Mesothelial cell of epicardium (in vitro differentiated cells): ENCODE data around the gene ALKBH2. TPM values are rescaled to one million over a fixed set of nuclear protein-coding genes. Genes with fewer than 3 reads are reported as not detected.
A peak's percentile ranks its signal among the peaks of the same experiment; 100 is the strongest.

Experiments used
- DNase-seq, 2 experiments: peaks; one replicate each; pipeline ENCODE4 v3.0.0; 2021; ENCODE audit warnings: low spot score in 2 of 2; ENCODE audit not compliant: unreplicated experiment in 2 of 2
- H3K27ac Mint-ChIP-seq: 2 replicates; pipeline ENCODE4 v1.8.0; 2021; ENCODE audit warnings: mixed read lengths
- H3K27me3 Mint-ChIP-seq: 2 replicates; pipeline ENCODE4 v1.8.0; 2021; ENCODE audit warnings: low read depth, mixed read lengths
- H3K36me3 Mint-ChIP-seq: 2 replicates; pipeline ENCODE4 v1.8.0; 2021; ENCODE audit warnings: mixed read lengths
- H3K4me1 Mint-ChIP-seq: 2 replicates; pipeline ENCODE4 v1.8.0; 2021; ENCODE audit warnings: mixed read lengths
- H3K4me3 Mint-ChIP-seq: 2 replicates; pipeline ENCODE4 v1.8.0; 2021; ENCODE audit warnings: mild to moderate bottlenecking, moderate library complexity, mixed read lengths
- H3K9me3 Mint-ChIP-seq: 2 replicates; pipeline ENCODE4 v1.8.0; 2021; ENCODE audit warnings: mixed read lengths
- total RNA-seq: library from RNA; stranded (reverse); gene quantifications from 3 replicates; pipeline ENCODE4 v1.2.1, GENCODE V29; 2021
- TF ChIP-seq, protein P1 (sequence below): fragments of 200-600 bp; sonication (generic); IDR thresholded peaks from one replicate; pipeline ENCODE4 v1.5.0; 2021; ENCODE audit warnings: antibody characterized with exemption; ENCODE audit not compliant: unreplicated experiment

The ALKBH2 gene
- total RNA-seq, 1 donor from 2014 or later = 37.3 TPM

DNA sequence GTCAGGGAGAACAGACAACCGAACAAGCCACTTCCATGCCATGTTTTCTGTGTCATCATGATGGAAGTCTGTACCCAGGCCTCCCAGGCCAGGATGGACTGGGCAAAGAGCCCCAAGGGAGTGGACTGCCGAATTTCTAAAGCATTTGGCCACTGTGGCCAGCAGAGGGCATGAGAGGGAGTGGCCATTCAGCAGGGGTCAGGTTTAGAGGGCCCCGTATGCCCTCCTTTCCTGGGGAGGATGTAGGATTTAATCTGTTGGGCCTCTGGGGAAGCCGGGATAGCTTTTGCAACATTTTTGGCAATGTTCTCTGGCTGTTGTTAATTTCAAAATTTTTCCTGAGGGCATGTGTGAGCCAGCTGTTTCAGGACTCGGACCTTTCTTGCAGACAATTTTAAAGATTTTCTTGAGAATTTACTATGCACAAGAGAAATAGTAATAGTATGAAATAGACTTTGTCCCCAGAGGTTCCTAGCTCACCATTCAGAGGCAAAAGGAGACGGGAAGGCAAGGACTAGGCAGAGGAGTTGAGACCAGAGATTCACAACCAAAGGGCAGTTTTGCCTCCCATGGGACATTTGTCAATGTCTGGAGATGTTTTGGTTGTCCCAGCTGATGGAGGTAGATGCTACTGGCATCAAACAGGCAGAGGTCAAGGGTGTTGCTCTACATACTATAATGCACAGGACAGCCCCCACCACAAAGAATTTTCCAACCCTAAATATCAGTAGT lies 41.1 kb upstream of the ALKBH2 start:
- Mint-ChIP-seq H3K9me3 (peaks cover 10% of the 10 kb centered on the region), H3K27ac (no peak overlapping the region), H3K27me3 (peaks cover 23% of the 10 kb centered on the region), H3K4me1 (no peaks in the 10 kb centered on the region), H3K4me3 (no peak overlapping the region), H3K36me3 (no peaks in the 10 kb centered on the region)
- DNase-seq = no peak
- TF ChIP-seq, protein P1, sequence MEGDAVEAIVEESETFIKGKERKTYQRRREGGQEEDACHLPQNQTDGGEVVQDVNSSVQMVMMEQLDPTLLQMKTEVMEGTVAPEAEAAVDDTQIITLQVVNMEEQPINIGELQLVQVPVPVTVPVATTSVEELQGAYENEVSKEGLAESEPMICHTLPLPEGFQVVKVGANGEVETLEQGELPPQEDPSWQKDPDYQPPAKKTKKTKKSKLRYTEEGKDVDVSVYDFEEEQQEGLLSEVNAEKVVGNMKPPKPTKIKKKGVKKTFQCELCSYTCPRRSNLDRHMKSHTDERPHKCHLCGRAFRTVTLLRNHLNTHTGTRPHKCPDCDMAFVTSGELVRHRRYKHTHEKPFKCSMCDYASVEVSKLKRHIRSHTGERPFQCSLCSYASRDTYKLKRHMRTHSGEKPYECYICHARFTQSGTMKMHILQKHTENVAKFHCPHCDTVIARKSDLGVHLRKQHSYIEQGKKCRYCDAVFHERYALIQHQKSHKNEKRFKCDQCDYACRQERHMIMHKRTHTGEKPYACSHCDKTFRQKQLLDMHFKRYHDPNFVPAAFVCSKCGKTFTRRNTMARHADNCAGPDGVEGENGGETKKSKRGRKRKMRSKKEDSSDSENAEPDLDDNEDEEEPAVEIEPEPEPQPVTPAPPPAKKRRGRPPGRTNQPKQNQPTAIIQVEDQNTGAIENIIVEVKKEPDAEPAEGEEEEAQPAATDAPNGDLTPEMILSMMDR = peak; percentile 23

DNA sequence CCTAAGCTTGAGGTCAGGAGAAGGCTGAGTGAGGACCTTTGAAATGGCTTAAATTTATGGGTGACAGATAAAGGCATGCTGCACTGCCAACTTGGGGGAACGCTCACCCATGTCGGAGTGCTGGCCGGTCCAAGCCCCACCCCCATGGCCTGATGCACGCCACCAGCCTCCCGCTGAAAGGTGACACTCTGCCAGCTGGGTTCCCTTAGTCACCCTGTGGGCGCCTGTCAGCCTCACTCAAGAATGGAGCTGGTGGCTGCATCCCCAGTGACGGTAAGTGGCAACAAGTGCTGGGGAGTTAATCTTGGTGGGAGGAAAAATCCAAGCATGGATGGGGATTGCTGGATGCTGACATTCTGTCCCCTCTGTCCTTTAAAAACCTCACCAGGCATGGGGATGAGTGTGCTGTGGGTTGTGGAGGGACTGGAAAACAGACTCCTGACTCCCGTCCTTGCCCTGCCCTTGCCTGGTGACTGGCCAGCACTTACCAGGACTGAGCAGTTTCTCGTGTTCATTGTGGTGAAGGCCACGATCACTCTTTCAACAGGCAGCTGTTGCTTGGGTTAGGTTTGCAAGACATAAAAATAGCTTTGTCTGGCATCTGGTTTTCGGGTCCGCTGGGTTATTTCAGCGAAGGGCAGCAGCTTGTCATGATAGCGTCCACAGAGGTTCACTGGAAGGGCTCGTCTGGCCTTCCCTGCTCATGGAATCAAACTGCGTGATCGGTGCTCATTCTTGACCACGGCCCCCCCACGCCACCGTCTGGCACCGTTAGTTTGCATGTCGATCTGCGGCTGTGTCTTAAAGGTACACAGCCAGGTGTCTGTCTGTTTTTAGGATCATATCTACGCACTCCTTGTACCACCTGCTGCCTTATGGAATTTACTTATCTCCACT lies 38.1 kb upstream of the ALKBH2 start:
- no peak for DNase-seq
- Mint-ChIP-seq H3K27me3 (peaks cover 21% of the 10 kb centered on the region), H3K4me3 (no peak overlapping the region)

DNA sequence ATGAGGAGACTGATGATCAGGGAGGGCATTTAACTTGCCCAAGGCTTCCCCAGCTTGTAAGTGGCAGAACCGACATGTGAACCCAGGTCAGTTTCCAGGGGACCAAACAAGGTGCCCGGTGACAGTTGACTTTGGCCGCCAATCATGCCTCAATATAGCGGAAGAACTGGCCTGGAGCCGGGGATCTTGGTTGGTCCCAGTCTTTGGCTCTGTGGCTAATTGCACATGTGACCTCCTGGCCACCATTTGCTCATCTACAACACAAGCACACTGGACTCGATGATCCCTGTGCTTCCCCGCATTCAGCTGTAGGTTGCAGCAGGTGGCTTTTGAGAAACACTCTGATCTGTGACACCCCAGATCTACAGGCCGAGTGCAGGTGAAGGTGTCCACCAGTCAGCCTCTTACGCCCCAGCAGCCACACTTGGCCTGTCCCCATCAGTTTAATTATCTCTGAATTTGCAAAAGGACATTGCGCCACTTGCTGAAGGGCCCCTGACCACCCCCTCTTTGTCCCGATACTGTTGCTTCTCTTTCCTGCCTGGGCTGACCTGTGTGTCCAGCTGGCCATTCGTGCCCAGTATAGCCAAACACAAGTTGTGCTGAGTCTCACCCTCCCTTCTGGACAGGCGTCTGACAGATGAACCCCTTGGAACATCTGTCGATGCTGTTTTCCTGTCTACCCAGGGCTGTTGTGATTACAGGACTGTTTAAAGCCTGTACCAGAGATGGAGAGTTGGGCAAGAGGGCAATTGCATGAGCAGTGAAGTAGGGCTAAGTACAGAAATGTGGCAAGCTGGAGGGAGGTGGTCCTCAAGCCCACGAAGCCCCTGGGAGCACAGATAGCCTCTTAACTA lies 37.3 kb upstream of the ALKBH2 start:
- H3K4me3 Mint-ChIP-seq = no peak overlapping the region
- TF ChIP-seq, protein P1 = no peak
- H3K27ac Mint-ChIP-seq = no peak overlapping the region
- peaks cover 4% of the 10 kb centered on the region for H3K9me3 Mint-ChIP-seq
- no peaks in the 10 kb centered on the region for H3K36me3 Mint-ChIP-seq
- DNase-seq = no peak
- no peaks in the 10 kb centered on the region for H3K4me1 Mint-ChIP-seq
- H3K27me3 Mint-ChIP-seq = peaks cover 20% of the 10 kb centered on the region

More for the DNA sequence above, 38.1 kb upstream of the ALKBH2 start:
- H3K9me3 Mint-ChIP-seq = peaks cover 4% of the 10 kb centered on the region
- TF ChIP-seq, protein P1 = no peak
- H3K36me3 Mint-ChIP-seq = no peaks in the 10 kb centered on the region
- H3K4me1 Mint-ChIP-seq = no peaks in the 10 kb centered on the region
- H3K27ac Mint-ChIP-seq = no peak overlapping the region

DNA sequence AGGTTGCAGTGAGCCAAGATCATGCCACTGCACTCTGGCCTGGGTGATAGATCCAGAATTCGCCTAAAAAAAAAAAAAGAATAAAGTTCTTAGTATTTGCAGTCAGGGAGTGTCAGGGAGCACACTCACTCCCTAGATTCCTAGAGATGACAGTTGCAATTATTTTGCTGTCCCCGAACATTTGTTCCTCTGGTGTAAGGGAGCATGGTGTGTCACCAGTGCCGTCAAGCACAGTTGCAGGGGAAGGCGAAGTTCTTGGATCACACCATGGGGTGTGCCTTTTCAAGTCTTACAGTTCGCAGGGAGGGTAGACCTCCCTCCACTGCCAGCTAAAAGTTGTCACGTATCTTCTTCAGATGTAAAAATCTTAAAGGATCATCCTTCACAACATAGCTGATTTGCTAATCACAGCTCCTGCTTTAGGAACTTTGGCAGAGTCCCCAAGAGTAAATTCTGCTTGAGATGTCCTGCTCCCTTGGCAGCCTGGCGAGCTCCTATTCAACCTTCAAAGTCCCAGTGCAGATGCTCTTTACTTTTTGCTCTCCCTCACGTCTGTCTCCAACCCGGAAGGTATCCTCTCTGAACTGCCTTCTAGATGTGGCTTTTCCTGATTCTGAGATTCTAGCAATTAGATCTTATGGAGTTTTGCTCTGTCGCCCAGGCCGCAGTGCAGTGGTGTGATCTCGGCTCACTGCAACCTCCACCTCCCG lies 34.4 kb upstream of the ALKBH2 start:
- no peak overlapping the region for H3K27ac Mint-ChIP-seq
- TF ChIP-seq, protein P1 = no peak
- peaks cover 12% of the 10 kb centered on the region for H3K27me3 Mint-ChIP-seq
- no peaks in the 10 kb centered on the region for H3K9me3 Mint-ChIP-seq
- no peak overlapping the region for H3K4me3 Mint-ChIP-seq
- no peaks in the 10 kb centered on the region for H3K4me1 Mint-ChIP-seq
- DNase-seq = no peak
- no peaks in the 10 kb centered on the region for H3K36me3 Mint-ChIP-seq

DNA sequence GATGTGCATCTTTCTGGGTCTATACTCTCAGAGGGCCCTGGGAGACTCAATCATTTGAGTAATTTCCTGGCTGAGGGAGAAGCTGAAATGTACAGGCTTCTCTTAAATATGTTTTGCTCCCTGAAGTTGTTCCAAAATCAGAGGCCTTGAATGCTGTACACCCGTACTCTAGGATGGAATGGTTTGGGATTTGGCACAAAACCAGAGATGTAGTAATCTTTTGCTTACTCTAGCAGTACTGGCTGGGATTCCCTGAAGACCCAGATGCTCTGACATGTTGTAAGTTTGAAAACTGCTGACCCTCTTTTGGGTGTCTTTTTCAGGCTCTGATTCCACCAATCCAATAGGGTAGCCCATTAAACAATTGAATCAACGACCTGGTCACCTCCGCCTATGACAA lies 33.5 kb upstream of the ALKBH2 start:
- TF ChIP-seq, protein P1 = no peak

More for the DNA sequence above, 33.5 kb upstream of the ALKBH2 start:
- Mint-ChIP-seq H3K27ac (no peak overlapping the region), H3K4me1 (no peaks in the 10 kb centered on the region), H3K9me3 (no peaks in the 10 kb centered on the region), H3K27me3 (peaks cover 7% of the 10 kb centered on the region), H3K36me3 (no peaks in the 10 kb centered on the region), H3K4me3 (no peak overlapping the region)
- no peak for DNase-seq
